NCI-H460 (cell line): Measurements from ENCODE around the gene BCORL1. TPM values are rescaled to one million over a fixed set of nuclear protein-coding genes. Genes with fewer than 3 reads are reported as not detected.
A peak's percentile ranks its signal among the peaks of the same experiment; 100 is the strongest.

Experiments used
- DNase-seq: peaks from one replicate; pipeline ENCODE4 v3.0.0-alpha.2; 2016; ENCODE audit warnings: low read depth; ENCODE audit errors: extremely low read depth
- total RNA-seq: library from RNA; depleted of rRNA; stranded (reverse); fragments of >200 nt; shearing (Covaris generic); gene quantifications from 2 replicates; pipeline ENCODE4 v1.2.3, GENCODE V29; 2014

BCORL1 gene
- total RNA-seq, 1 experiment from 2014 or later, result 2.0 TPM

- DNase-seq, result no peak
Observed at GRCh38 chrX:130012683-130013082, 30.2 kb downstream of the BCORL1 start.

GRCh38 chrX:130013661-130014060 is 31.2 kb downstream of the BCORL1 start:
- DNase-seq, result no peak

GRCh38 chrX:130014356-130014755 is 31.9 kb downstream of the BCORL1 start:
- no peak for DNase-seq

GRCh38 chrX:130014770-130015169 is 32.3 kb downstream of the BCORL1 start:
- DNase-seq, result no peak

GRCh38 chrX:130015181-130015580 is 32.7 kb downstream of the BCORL1 start:
- no peak for DNase-seq

- DNase-seq, result no peak
Observed at GRCh38 chrX:130018143-130018542, 35.7 kb downstream of the BCORL1 start.

- DNase-seq, result no peak
Observed at GRCh38 chrX:130020661-130021324, 38.4 kb downstream of the BCORL1 start.

GRCh38 chrX:130024127-130024526 is 41.7 kb downstream of the BCORL1 start:
- peak; percentile 59 for DNase-seq

GRCh38 chrX:130025256-130025655 is 42.8 kb downstream of the BCORL1 start:
- DNase-seq, result no peak

GRCh38 chrX:130027569-130027968 is 45.1 kb downstream of the BCORL1 start:
- DNase-seq, result no peak

GRCh38 chrX:130028196-130028595 is 45.8 kb downstream of the BCORL1 start:
- DNase-seq, result peak; percentile 22

GRCh38 chrX:130030826-130031225 is 48.4 kb downstream of the BCORL1 start:
- no peak for DNase-seq

- no peak for DNase-seq
Observed at GRCh38 chrX:130032552-130032951, 50.1 kb downstream of the BCORL1 start.

- DNase-seq, result no peak
Observed at GRCh38 chrX:130034178-130034577, 51.7 kb downstream of the BCORL1 start.

GRCh38 chrX:130039847-130040246 is 57.4 kb downstream of the BCORL1 start:
- no peak for DNase-seq

- DNase-seq, result no peak
Observed at GRCh38 chrX:130047416-130047815, 65.0 kb downstream of the BCORL1 start.

GRCh38 chrX:130048686-130049222 is 66.3 kb downstream of the BCORL1 start:
- no peak for DNase-seq

- no peak for DNase-seq
Observed at GRCh38 chrX:130049821-130050220, 67.4 kb downstream of the BCORL1 start.

- no peak for DNase-seq
Observed at GRCh38 chrX:130051176-130051845, 68.9 kb downstream of the BCORL1 start.

GRCh38 chrX:130053236-130053635 is 70.8 kb downstream of the BCORL1 start:
- DNase-seq, result no peak

- DNase-seq, result no peak
Observed at GRCh38 chrX:130055103-130055502, 72.7 kb downstream of the BCORL1 start.

- DNase-seq, result no peak
Observed at GRCh38 chrX:130055899-130056298, 73.5 kb downstream of the BCORL1 start.
